DOHH2 (cell line): Measurements from ENCODE around the gene ZNF83.

ENCODE experiments used
- H3F3A ChIP-seq: fragments of 200-600 bp; sonication (generic), shearing (Covaris generic); 2 replicates; pipeline ENCODE4 v1.6.0; 2016; ENCODE audit warnings: antibody characterized with exemption, mild to moderate bottlenecking; ENCODE audit not compliant: control insufficient read depth, insufficient read depth
- H3K27ac ChIP-seq: fragments of 200-600 bp; sonication (generic); 2 replicates; pipeline ENCODE4 v1.5.1; 2014; ENCODE audit warnings: low read depth, mild to moderate bottlenecking, low read length, moderate library complexity
- H3K27me3 ChIP-seq: fragments of 200-600 bp; sonication (generic); 2 replicates; pipeline ENCODE4 v1.6.1; 2014; ENCODE audit warnings: mild to moderate bottlenecking, low read length, mixed read lengths; ENCODE audit not compliant: control insufficient read depth
- H3K36me3 ChIP-seq: fragments of 200-600 bp; sonication (generic); 2 replicates; pipeline ENCODE4 v1.6.1; 2014; ENCODE audit warnings: mild to moderate bottlenecking, low read length, moderate library complexity, mixed read lengths; ENCODE audit not compliant: control insufficient read depth
- H3K4me1 ChIP-seq: fragments of 200-600 bp; sonication (generic); 2 replicates; pipeline ENCODE4 v1.6.1; 2014; ENCODE audit warnings: mild to moderate bottlenecking, low read length, mixed read lengths; ENCODE audit not compliant: control insufficient read depth
- H3K4me2 ChIP-seq: fragments of 200-600 bp; sonication (generic); 2 replicates; pipeline ENCODE4 v1.6.0; 2014; ENCODE audit warnings: mild to moderate bottlenecking, low read length, moderate library complexity
- H3K4me3 ChIP-seq: fragments of 200-600 bp; sonication (generic); 2 replicates; pipeline ENCODE4 v1.5.1; 2014; ENCODE audit warnings: mild to moderate bottlenecking, low read length, mixed read lengths
- H3K79me2 ChIP-seq: fragments of 200-600 bp; sonication (generic); 2 replicates; pipeline ENCODE4 v1.6.1; 2014; ENCODE audit warnings: mild to moderate bottlenecking, low read length, mixed read lengths; ENCODE audit not compliant: control insufficient read depth
- H3K9me2 ChIP-seq: fragments of 200-600 bp; sonication (generic); replicated peaks from 2 replicates; pipeline ENCODE4 v1.6.1; 2014; ENCODE audit warnings: mild to moderate bottlenecking, low read length, mixed read lengths; ENCODE audit not compliant: control insufficient read depth
- H3K9me3 ChIP-seq: fragments of 200-600 bp; sonication (generic); 2 replicates; pipeline ENCODE4 v1.6.1; 2014; ENCODE audit warnings: antibody characterized with exemption, low read length, mixed read lengths; ENCODE audit not compliant: control insufficient read depth, insufficient read depth
- H4K20me1 ChIP-seq: fragments of 200-600 bp; sonication (generic); 2 replicates; pipeline ENCODE4 v1.6.0; 2014; ENCODE audit warnings: low read depth, mild to moderate bottlenecking, antibody characterized with exemption, low read length, moderate library complexity; ENCODE audit not compliant: control insufficient read depth, insufficient read depth
- CTCF ChIP-seq: fragments of 200-600 bp; sonication (generic); IDR thresholded peaks from one replicate; pipeline ENCODE4 v1.5.1; 2014; ENCODE audit warnings: antibody characterized with exemption, mild to moderate bottlenecking, low read depth, low read length; ENCODE audit not compliant: poor library complexity, severe bottlenecking
- EZH2phosphoT487 ChIP-seq: fragments of 200-600 bp; sonication (generic); IDR thresholded peaks from 2 replicates; pipeline ENCODE4 v1.6.1; 2017; ENCODE audit warnings: borderline replicate concordance, mild to moderate bottlenecking, antibody characterized with exemption, low read length, moderate library complexity, mixed read lengths

ZNF83 gene

GRCh38 chr19:52660981-52661380 is 22.8 kb upstream of the ZNF83 start:
- no peaks in the 10 kb centered on the region for H4K20me1 ChIP-seq
- no peak overlapping the region for H3K4me2 ChIP-seq
- H3F3A ChIP-seq: no peaks in the 10 kb centered on the region
- no peaks in the 10 kb centered on the region for H3K9me3 ChIP-seq
- no peak overlapping the region for H3K4me3 ChIP-seq
- H3K4me1 ChIP-seq: no peaks in the 10 kb centered on the region
- peaks cover 85% of the 10 kb centered on the region for H3K36me3 ChIP-seq
- peaks cover 27% of the 10 kb centered on the region for H3K79me2 ChIP-seq
- TF ChIP-seq EZH2phosphoT487: no peak
- TF ChIP-seq CTCF: no peak
- no peaks in the 10 kb centered on the region for H3K27me3 ChIP-seq
- H3K9me2 ChIP-seq: no peaks in the 10 kb centered on the region
- H3K27ac ChIP-seq: no peak overlapping the region

DNA sequence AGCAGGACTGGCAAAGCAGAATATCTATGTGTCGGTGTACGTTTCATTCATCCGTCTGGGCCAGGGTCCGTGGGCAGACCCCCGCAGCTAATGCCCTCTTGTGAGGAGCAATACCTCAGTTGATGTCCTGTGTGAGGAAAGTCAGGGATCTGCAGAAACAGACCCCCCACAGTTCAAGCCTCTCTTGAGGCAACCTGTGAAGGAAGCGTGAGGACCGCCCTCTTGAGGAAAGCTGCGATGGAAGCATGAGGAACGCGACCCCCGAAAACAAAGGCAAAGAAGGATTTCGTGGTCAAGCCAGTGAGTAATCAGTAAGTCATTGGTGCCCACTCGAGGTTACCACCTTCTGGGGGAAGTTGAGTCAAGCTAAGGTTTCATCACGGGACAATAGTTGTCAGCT is 20.9 kb upstream of the ZNF83 start:
- Histone ChIP-seq H3K27ac (no peak overlapping the region), H4K20me1 (no peaks in the 10 kb centered on the region), H3K4me3 (no peak overlapping the region), H3K79me2 (peaks cover 11% of the 10 kb centered on the region), H3K9me2 (no peaks in the 10 kb centered on the region), H3K9me3 (no peaks in the 10 kb centered on the region), H3K4me1 (no peaks in the 10 kb centered on the region), H3K36me3 (peaks cover 90% of the 10 kb centered on the region), H3K4me2 (no peak overlapping the region), H3K27me3 (no peaks in the 10 kb centered on the region), H3F3A (no peaks in the 10 kb centered on the region)
- TF ChIP-seq CTCF (no peak), EZH2phosphoT487 (no peak)

DNA sequence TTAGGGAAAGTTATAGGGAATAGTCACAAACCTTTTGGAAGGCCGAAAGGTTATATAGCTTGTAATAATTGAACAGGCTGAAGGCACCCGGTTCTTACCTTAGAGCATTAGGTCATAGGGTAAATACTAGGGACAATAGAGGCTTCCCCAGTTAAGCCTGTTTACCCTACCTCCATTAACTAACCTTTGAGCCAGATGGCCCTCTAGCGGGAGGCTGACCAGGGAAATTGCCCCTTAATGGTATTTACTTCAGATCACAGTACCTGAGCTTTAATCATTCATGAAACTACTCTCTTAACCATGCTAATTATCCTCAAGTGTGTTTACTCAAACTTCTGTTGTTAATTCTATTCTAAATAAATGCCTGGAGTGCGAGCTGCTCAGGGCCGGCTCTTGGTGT is 20.4 kb upstream of the ZNF83 start:
- TF ChIP-seq CTCF: no peak
- TF ChIP-seq EZH2phosphoT487: no peak
- no peaks in the 10 kb centered on the region for H3K9me3 ChIP-seq
- H3F3A ChIP-seq: no peaks in the 10 kb centered on the region
- H3K4me3 ChIP-seq: no peak overlapping the region
- no peaks in the 10 kb centered on the region for H3K4me1 ChIP-seq
- no peaks in the 10 kb centered on the region for H3K27me3 ChIP-seq
- H4K20me1 ChIP-seq: no peaks in the 10 kb centered on the region
- H3K79me2 ChIP-seq: peaks cover 11% of the 10 kb centered on the region
- no peak overlapping the region for H3K4me2 ChIP-seq
- peaks cover 94% of the 10 kb centered on the region for H3K36me3 ChIP-seq
- H3K27ac ChIP-seq: no peak overlapping the region
- H3K9me2 ChIP-seq: no peaks in the 10 kb centered on the region

DNA sequence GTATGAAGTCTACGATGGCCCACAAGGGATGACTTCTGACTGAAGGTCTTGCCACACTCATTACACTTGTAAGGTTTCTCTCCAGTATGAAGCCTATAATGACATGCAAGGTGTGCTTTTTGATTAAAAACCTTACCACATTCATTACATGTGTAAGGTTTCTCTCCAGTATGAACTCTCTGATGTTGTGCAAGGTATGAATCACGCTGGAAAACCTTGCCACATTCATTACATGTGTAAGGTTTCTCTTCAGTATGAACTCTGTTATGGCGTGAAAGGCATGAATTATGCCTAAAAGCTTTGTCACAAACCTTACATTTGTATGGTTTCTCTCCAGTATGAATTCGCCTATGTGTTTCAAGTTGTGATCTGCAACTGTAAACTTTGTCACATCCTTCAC is 15.0 kb upstream of the ZNF83 start:
- no peaks in the 10 kb centered on the region for H3K4me1 ChIP-seq
- H3K27me3 ChIP-seq: no peaks in the 10 kb centered on the region
- H3K4me3 ChIP-seq: no peak overlapping the region
- no peaks in the 10 kb centered on the region for H4K20me1 ChIP-seq
- H3F3A ChIP-seq: no peaks in the 10 kb centered on the region
- TF ChIP-seq CTCF: no peak
- no peak for TF ChIP-seq EZH2phosphoT487
- no peak overlapping the region for H3K4me2 ChIP-seq
- H3K27ac ChIP-seq: no peak overlapping the region
- no peaks in the 10 kb centered on the region for H3K9me2 ChIP-seq
- H3K9me3 ChIP-seq: no peaks in the 10 kb centered on the region
- H3K79me2 ChIP-seq: no peaks in the 10 kb centered on the region
- peaks cover 90% of the 10 kb centered on the region for H3K36me3 ChIP-seq
